HepG2 (cell line): ENCODE measurements around the gene ADAMTSL4. TPM values are rescaled to one million over a fixed set of nuclear protein-coding genes. Genes with fewer than 3 reads are reported as not detected.

Experiments
- KLF15 ChIP-seq: sonication (generic); formaldehyde crosslinking; IDR thresholded peaks from 2 replicates; pipeline ENCODE4 v1.8.1; 2023; ENCODE audit warnings: borderline replicate concordance, mild to moderate bottlenecking, inconsistent platforms, missing genetic modification reagents, mixed read lengths
- MXI1 ChIP-seq: IDR thresholded peaks from 3 replicates; pipeline ENCODE4 v1.6.1; 2012; ENCODE audit warnings: low read depth, low read length, inconsistent platforms, borderline replicate concordance
- NFE2L1 ChIP-seq: sonication (generic); formaldehyde crosslinking; IDR thresholded peaks from 2 replicates; pipeline ENCODE4 v1.4.0; 2020; ENCODE audit warnings: missing genetic modification reagents, mild to moderate bottlenecking, borderline replicate concordance
- RCOR2 ChIP-seq: IDR thresholded peaks from 2 replicates; pipeline ENCODE4 v1.6.1; 2016; ENCODE audit warnings: missing biosample characterization, missing genetic modification reagents
- SP1 ChIP-seq, 2 experiments: fragments of 450-650 bp in 1 of 2; sonication (generic) in 1 of 2; formaldehyde crosslinking in 1 of 2; IDR thresholded peaks; 2 replicates each; pipeline versions ENCODE4 v1.4.0 to v1.6.1; 2016 to 2020; ENCODE audit warnings: missing genetic modification reagents in 1 of 2
- SRY ChIP-seq: sonication (generic); formaldehyde crosslinking; IDR thresholded peaks from 2 replicates; pipeline ENCODE4 v1.8.0; 2022; ENCODE audit warnings: mild to moderate bottlenecking, missing genetic modification reagents
- TEAD2 ChIP-seq: sonication (generic); formaldehyde crosslinking; IDR thresholded peaks from 2 replicates; pipeline ENCODE4 v1.9.0; 2021; ENCODE audit warnings: missing genetic modification reagents
- TGIF2 ChIP-seq: IDR thresholded peaks from 2 replicates; pipeline ENCODE4 v1.6.1; 2016; ENCODE audit warnings: control low read depth, missing compliant biosample characterization
- ZBED4 ChIP-seq: sonication (generic); formaldehyde crosslinking; IDR thresholded peaks from 2 replicates; pipeline ENCODE4 v1.4.0; 2020; ENCODE audit warnings: missing genetic modification reagents, borderline replicate concordance
- ZFP36L1 ChIP-seq: sonication (generic); formaldehyde crosslinking; IDR thresholded peaks from 2 replicates; pipeline ENCODE4 v1.8.0; 2022; ENCODE audit warnings: mild to moderate bottlenecking, missing genetic modification reagents, moderate library complexity
- ZNF264 ChIP-seq: sonication (generic); formaldehyde crosslinking; IDR thresholded peaks from 2 replicates; pipeline ENCODE4 v1.4.0; 2020; ENCODE audit warnings: missing genetic modification reagents
- ZNF687 ChIP-seq: sonication (generic); formaldehyde crosslinking; IDR thresholded peaks from 2 replicates; pipeline ENCODE4 v1.5.1; 2020; ENCODE audit warnings: mild to moderate bottlenecking, missing genetic modification reagents, moderate library complexity
- ZNF839 ChIP-seq: sonication (generic); formaldehyde crosslinking; IDR thresholded peaks from 2 replicates; pipeline ENCODE4 v1.4.0; 2020; ENCODE audit warnings: missing genetic modification reagents, mild to moderate bottlenecking, borderline replicate concordance
- polyA plus RNA-seq, 8 experiments: library from polyadenylated mRNA; depleted of rRNA in 3 of 8; stranded (reverse) in 7 of 8; unstranded in 1 of 8; fragments of >200 nt; fragmentation: Illumina TruSeq in 4 of 8; extraction: Trizol in 4 of 8; gene quantifications; 2 replicates each; pipeline versions ENCODE4 v1.2.1 to v1.2.3, GENCODE V29; 2011 to 2016; ENCODE audit warnings: low read depth in 4 of 8, missing spikeins in 1 of 8, mixed read lengths in 1 of 8; ENCODE audit not compliant: insufficient read depth in 1 of 8
- total RNA-seq, 5 experiments: library from RNA; depleted of rRNA; stranded (reverse); fragments of >200 nt; fragmentation: Illumina TruSeq; extraction: Trizol; gene quantifications; 2 replicates each; pipeline ENCODE4 v1.2.3, GENCODE V29; 2016; ENCODE audit warnings: low read depth in 1 of 5
- TF ChIP-seq, protein P1 (sequence below): sonication (generic); formaldehyde crosslinking; IDR thresholded peaks from 2 replicates; pipeline ENCODE4 v1.8.0; 2022; ENCODE audit warnings: missing genetic modification reagents, mild to moderate bottlenecking, moderate library complexity, borderline replicate concordance
- TF ChIP-seq, protein P2 (sequence below): sonication (generic); formaldehyde crosslinking; IDR thresholded peaks from 2 replicates; pipeline ENCODE4 v1.4.0; 2020; ENCODE audit warnings: missing genetic modification reagents, borderline replicate concordance

Gene ADAMTSL4
- total and polyA plus RNA-seq, 2 of the 13 experiments (the other 11 are each of a cell fraction or from before 2014, with no cell fraction given), result 3.9 to 16.4 TPM

DNA sequence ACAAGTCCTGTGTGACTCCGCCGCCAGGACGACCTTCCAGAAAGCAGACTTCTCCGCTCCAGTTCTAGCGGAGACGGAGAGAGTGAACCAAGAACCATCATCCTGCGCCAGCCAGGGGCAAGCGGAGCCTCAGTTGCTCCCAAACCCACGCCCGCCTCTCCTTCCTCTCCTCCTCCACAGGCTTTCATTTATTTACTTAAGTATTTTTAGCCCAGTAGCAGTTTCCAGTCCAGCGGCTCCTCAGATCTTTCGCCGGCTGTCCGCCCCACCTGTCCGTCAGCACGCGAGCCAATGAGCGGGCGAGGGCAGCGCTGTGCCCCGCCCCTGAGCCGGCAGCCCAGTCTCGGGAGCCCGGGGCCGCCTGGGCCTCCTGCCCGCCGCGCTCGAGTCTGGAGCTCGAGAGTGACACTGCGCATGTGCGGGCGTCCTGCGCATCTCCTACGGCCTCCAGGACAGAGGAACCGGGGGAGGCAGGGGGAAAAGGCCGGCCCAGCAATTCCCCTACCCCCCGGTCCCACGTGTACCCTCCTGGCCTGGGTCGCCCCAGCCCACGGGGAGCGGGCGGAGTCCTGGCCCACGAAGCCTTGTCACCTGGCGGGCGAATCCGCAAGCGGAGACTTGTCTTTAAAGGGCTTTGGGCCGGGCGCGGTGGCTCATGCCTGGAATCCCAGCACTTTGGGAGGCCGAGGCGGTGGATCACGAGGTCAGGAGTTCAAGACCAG, 33.7 kb upstream of the ADAMTSL4 start, which contains the start of gene FALEC (continued):
- TF ChIP-seq ZNF687, result peak; percentile 92
- TF ChIP-seq, protein P1, sequence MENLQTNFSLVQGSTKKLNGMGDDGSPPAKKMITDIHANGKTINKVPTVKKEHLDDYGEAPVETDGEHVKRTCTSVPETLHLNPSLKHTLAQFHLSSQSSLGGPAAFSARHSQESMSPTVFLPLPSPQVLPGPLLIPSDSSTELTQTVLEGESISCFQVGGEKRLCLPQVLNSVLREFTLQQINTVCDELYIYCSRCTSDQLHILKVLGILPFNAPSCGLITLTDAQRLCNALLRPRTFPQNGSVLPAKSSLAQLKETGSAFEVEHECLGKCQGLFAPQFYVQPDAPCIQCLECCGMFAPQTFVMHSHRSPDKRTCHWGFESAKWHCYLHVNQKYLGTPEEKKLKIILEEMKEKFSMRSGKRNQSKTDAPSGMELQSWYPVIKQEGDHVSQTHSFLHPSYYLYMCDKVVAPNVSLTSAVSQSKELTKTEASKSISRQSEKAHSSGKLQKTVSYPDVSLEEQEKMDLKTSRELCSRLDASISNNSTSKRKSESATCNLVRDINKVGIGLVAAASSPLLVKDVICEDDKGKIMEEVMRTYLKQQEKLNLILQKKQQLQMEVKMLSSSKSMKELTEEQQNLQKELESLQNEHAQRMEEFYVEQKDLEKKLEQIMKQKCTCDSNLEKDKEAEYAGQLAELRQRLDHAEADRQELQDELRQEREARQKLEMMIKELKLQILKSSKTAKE (CRISPR knock-in tag), result no peak; the same call in 1 of the 2 replicates
- TF ChIP-seq, protein P2, sequence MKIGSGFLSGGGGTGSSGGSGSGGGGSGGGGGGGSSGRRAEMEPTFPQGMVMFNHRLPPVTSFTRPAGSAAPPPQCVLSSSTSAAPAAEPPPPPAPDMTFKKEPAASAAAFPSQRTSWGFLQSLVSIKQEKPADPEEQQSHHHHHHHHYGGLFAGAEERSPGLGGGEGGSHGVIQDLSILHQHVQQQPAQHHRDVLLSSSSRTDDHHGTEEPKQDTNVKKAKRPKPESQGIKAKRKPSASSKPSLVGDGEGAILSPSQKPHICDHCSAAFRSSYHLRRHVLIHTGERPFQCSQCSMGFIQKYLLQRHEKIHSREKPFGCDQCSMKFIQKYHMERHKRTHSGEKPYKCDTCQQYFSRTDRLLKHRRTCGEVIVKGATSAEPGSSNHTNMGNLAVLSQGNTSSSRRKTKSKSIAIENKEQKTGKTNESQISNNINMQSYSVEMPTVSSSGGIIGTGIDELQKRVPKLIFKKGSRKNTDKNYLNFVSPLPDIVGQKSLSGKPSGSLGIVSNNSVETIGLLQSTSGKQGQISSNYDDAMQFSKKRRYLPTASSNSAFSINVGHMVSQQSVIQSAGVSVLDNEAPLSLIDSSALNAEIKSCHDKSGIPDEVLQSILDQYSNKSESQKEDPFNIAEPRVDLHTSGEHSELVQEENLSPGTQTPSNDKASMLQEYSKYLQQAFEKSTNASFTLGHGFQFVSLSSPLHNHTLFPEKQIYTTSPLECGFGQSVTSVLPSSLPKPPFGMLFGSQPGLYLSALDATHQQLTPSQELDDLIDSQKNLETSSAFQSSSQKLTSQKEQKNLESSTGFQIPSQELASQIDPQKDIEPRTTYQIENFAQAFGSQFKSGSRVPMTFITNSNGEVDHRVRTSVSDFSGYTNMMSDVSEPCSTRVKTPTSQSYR (CRISPR knock-in tag), result no peak
- peak; percentile 61; the same call in 1 of the 3 replicates for TF ChIP-seq MXI1
- TF ChIP-seq NFE2L1 (CRISPR knock-in tag), result no peak
- TF ChIP-seq ZFP36L1 (CRISPR knock-in tag), result no peak
- no peak for TF ChIP-seq SP1 (IDR thresholded peaks at IDR 0.05)
- no peak; the same call in none of the 2 replicates for TF ChIP-seq SP1 (CRISPR knock-in tag; IDR thresholded peaks at IDR 0.05)
- TF ChIP-seq SRY (CRISPR knock-in tag), result 0 out of 2 replicates have a peak, but pooled peaks have one; percentile 31
- no peak for TF ChIP-seq ZNF839 (CRISPR knock-in tag)
- TF ChIP-seq TGIF2 (CRISPR knock-in tag), result 0 out of 2 replicates have a peak, but pooled peaks have one; percentile 57
- no peak for TF ChIP-seq ZNF264
- peak; percentile 26; the same call in 1 of the 2 replicates for TF ChIP-seq RCOR2 (CRISPR knock-in tag)
- peak; percentile 47; the same call in 1 of the 2 replicates for TF ChIP-seq ZBED4 (CRISPR knock-in tag)
- TF ChIP-seq TEAD2 (CRISPR knock-in tag), result no peak
- no peak for TF ChIP-seq KLF15 (CRISPR knock-in tag)
